Gastrocnemius medialis (tissue), 4 donors: ENCODE measurements around the gene ALDH6A1.

Source experiments
- POLR2A ChIP-seq, 2 donors: fragments of 450-650 bp; IDR thresholded peaks; one replicate each; pipeline ENCODE4 v1.6.1; 2017; ENCODE audit warnings: antibody characterized with exemption in 2 of 2, mild to moderate bottlenecking in 2 of 2, moderate library complexity in 2 of 2
- TF ChIP-seq, protein P1 (sequence below), 5 experiments: fragments of 450-650 bp in 3 of 5; fragments of 200-600 bp in 2 of 5; sonication (generic) in 2 of 5; IDR thresholded peaks in 4 of 5; conservative IDR thresholded peaks in 1 of 5; 1 replicate in 4 of 5; 2 replicates in 1 of 5; pipeline ENCODE4 v1.5.1; 2016 to 2019; ENCODE audit warnings: antibody characterized with exemption in 5 of 5, mild to moderate bottlenecking in 3 of 5, moderate library complexity in 3 of 5

DNA sequence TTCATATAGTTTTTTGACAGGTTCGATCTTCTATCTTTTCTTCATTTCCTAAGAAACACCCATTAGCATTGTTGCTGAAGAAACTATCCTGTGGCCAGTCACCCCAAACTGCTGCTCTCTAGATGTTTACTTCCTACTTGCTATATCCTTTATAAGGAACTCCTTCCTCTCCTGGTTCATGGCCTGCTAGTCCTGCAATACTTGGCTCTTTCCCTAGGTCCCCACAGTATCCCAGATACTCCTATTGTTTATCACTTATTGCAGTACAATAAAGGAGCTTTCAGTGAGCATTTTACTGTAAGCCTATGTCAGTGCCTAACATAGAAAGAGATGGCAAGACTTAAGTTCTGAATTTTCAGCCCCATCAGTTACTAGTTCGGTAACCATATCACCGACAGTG, 2.8 kb downstream of the ALDH6A1 start:
- no peak for TF ChIP-seq POLR2A (IDR thresholded peaks at IDR 0.05)
- TF ChIP-seq, protein P1, sequence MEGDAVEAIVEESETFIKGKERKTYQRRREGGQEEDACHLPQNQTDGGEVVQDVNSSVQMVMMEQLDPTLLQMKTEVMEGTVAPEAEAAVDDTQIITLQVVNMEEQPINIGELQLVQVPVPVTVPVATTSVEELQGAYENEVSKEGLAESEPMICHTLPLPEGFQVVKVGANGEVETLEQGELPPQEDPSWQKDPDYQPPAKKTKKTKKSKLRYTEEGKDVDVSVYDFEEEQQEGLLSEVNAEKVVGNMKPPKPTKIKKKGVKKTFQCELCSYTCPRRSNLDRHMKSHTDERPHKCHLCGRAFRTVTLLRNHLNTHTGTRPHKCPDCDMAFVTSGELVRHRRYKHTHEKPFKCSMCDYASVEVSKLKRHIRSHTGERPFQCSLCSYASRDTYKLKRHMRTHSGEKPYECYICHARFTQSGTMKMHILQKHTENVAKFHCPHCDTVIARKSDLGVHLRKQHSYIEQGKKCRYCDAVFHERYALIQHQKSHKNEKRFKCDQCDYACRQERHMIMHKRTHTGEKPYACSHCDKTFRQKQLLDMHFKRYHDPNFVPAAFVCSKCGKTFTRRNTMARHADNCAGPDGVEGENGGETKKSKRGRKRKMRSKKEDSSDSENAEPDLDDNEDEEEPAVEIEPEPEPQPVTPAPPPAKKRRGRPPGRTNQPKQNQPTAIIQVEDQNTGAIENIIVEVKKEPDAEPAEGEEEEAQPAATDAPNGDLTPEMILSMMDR (IDR thresholded peaks at IDR 0.05 in 4 of 5, conservative IDR thresholded peaks at IDR 0.05 in 1 of 5), result no peak
